MV-4-11 (cell line): ENCODE measurements around the gene EFCAB7.

Source experiments
- DNase-seq: peaks from one replicate; lab custom pipeline; 2025; lab: John Stamatoyannopoulos, UW

Gene EFCAB7

GRCh38 chr1:63522891-63523728 lies at the start of gene EFCAB7, which contains the start of gene ITGB3BP:
TSS of gene EFCAB7 (plus strand) at chr1:63523525. CDS start at chr1:63525573, 2,048 bp downstream.
TSS of gene ITGB3BP (minus strand) at chr1:63523225. CDS start at chr1:63523133, 92 bp downstream.
- DNase-seq, result peak; percentile 93

DNA sequence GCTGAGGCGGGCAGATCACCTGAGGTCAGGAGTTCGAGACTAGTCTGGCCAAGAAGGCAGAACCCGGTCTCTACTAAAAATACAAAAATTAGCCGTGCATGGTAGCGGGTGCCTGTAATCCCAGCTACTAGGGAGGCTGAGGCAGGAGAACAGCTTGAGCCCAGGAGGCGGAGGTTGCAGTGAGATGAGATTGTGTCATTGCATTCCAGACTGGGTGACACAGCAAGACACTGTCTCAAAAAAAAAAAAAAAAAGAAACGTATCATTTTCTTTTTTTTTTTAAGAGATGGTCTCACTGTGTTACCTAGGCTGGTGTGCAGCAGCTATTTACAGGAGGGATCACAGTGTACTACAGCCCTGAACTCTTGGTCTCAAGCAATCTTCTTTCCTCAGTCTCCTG lies 47.6 kb upstream of the EFCAB7 start:
- DNase-seq, result no peak

DNA sequence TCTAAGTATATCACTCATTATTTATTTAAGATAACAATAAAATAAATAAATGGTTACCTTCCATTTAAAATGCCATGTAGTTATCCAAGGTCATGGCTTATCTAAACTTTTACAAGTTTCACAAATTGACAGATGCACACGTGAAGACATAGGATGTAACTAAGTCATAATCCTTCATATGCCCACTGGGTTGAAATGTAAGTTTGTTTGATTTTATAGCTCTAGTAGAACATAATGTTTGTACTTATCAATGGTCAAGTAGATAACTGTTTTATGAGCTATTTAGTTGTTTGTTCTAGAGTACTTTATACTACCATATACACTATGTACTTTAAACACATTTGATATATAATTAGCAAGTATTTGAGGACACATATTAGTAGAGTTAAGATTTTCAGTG lies 43.3 kb upstream of the EFCAB7 start:
- DNase-seq, result no peak

DNA sequence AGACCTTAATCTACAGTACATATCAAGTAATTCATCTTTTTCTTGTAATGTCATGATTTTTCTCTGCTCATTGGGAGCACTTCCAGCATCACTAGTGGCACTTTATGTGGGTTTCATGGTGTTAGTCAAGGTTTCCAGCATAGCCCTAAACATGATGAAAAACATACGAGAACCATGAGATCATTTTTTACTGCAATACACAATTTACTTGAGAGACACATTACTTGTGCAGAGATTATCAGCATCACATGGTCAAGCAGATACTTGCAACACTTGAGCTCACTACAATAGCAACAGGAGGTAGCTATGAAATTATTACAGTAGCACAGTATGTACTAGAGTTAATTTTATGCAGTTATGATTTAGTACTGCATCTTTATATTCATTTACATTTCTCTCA lies 36.7 kb upstream of the EFCAB7 start:
- no peak for DNase-seq

GRCh38 chr1:63487336-63488065 lies 35.8 kb upstream of the EFCAB7 start:
- DNase-seq, result no peak

DNA sequence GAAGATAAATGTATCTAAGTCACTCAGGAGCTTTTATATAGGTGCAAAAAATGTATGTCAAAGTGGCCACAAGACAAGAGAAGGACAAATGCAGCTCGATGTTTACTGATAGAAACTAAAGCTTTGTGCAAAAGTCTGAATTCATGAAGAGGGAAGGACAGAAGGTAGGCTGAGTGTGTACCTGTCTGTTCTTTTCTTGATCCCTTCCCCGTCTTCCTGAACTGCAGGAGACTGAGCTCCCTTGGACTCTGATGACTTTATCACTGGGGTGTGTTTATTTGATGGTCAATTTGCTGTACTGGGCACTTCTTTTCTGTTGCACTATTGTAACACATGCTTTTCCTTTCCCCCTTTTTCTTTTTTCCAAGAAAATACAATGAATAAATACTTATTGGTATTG lies 25.7 kb upstream of the EFCAB7 start:
- DNase-seq, result no peak

GRCh38 chr1:63498106-63498505 lies 25.2 kb upstream of the EFCAB7 start:
- DNase-seq, result no peak

GRCh38 chr1:63501256-63501655 lies 22.1 kb upstream of the EFCAB7 start:
- no peak for DNase-seq

DNA sequence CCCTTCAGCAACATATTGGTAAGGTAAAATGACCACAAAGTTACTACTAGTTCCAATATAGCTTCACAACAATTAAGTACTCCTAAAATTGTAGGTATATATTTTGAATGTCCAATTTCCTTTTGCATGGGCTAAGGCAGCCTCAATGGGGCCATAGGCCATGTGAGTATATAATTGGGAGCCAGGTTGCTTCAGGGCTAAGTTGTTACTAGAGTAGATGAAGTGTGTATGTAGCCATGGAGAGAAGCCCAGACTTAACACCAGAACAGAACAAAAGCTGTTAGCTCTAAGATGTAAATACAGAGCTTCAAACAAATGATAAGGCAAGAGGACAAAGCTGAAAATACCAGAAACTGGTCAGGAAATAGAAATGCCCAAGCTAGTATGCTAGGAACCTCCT lies 16.5 kb upstream of the EFCAB7 start:
- DNase-seq, result no peak

DNA sequence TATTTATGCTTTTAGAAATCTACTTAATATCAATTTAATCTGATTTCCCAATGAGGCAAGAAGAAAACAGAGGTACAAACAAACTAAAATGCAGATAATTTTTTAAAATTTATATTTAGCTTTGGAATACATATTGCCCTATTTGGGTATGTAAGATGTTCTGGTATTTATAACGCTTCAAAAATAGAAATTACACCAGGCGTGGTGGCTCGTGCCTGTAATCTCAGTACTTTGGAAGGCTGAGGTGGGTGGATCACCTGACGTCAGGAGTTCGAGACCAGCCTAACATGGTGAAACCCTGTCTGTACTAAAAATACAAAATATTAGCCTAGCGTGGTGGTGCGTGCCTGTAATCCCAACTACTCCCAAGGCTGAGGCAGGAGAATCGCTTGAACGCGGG lies 13.6 kb upstream of the EFCAB7 start:
- DNase-seq, result no peak

- DNase-seq, result no peak
These were observed 10.7 kb upstream of the EFCAB7 start for GRCh38 chr1:63512584-63512983.

DNA sequence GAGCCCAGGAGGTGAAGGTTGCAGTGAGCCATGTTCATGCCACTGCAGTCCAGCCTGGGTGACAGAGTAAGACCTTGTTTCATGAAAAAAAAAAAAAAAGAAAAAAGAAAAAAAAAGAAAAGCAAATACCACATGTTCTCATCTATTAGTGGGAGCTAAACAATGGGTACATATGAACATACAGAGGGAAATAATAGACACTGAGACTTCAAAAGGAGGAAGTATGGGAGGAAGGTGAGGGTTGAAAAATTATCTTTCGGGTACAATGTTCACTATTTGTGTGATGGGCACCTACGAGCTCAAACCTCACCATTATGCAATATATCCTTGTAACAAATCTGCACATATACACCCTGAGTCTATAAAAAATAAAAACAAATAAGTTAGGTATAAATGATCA lies 6.7 kb upstream of the EFCAB7 start:
- no peak for DNase-seq

GRCh38 chr1:63523738-63524137 lies 413 bp downstream of the EFCAB7 start:
- no peak for DNase-seq

GRCh38 chr1:63524201-63524600 lies 876 bp downstream of the EFCAB7 start:
- no peak for DNase-seq

DNA sequence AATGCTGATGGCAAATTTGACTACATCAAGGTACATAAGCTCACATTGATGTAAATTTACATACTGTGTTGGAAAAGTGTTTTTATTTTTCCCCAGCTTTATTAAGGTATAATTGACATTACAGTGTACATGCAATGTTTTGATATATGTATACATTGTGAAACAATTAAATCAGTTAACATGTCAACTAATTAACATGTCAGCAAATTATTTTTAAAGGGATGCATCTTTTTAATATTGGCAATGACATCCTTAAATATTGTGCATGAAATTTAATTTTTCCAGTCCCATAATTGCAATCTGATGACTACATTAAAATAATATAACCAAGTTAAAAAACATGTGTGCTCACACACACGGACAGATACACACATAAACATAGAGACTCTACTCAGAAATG lies 9.4 kb downstream of the EFCAB7 start:
- DNase-seq, result no peak

- no peak for DNase-seq
These were observed 10.6 kb downstream of the EFCAB7 start for GRCh38 chr1:63533931-63534330.

- DNase-seq, result no peak
These were observed 11.1 kb downstream of the EFCAB7 start for GRCh38 chr1:63534406-63534805.

DNA sequence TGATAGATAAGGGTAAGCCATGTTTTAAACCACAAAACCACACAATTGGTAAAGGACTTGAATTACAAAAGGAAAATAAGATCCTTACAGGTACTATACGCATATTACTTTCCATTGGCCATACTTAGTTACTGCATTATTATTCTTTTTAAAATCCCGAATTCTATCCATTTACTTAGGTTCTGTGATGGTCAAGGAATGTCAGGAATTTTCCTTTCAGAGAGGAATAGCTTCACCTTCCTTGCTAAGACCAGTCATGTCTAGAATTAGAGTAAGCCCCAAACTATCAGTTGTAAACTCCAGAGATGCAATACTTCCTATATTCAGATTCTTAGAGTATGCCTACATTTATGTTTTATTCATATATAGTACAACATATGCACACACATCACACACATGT lies 13.7 kb downstream of the EFCAB7 start:
- no peak for DNase-seq

- DNase-seq, result peak; percentile 1
These were observed 14.6 kb downstream of the EFCAB7 start for GRCh38 chr1:63537940-63538339.

DNA sequence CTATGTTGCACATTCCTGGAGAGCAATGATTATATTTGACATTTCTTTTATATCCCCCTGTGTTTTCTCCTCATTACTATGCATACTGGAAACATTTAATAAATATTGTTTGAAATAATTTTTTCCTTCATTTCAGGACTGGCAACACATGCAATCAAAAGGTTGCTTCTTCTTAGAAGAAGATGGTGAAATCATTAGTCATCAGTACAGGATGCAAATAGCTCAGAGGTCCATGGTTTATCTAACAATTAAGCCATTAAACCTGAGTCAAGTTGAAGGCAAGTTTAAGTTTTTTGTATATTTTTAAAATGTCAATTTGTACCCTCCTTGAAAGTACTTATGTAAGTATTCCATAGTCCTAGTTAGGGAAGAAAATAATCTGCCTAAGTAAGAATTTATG lies 22.5 kb downstream of the EFCAB7 start:
- DNase-seq, result no peak

DNA sequence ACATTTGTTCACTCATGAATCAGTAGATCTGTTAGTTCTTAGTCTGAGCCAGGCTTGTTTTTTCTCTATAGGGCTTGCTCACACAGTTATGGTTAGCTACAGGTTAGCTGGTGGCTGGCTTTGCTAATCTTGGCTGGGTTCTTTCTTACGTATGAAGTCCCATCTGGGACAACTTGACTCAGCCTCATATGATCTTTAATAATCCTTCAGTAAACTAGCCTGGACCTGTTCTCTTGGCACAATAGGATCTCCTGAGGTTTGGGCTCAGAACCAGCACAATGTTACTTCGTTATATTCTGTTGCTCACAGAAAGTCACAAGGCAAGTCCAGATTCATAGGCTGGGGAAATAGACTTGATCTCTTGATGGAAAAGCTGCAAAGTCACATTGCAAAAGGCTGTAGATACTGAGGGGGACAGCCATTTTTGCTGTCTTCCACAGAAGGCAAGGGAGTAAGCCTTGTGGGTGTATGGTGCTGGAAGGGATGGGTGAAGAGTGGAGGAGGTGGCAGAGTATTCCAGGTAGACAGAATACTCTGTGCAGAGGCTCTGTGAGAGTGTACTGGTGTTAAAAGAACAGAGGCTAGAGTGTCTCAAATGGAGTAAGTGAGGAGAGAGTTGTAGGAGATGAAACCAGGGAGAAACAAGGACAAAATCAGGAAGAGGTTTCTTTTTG lies 24.4 kb downstream of the EFCAB7 start:
- no peak for DNase-seq

- DNase-seq, result no peak
These were observed 25.0 kb downstream of the EFCAB7 start for GRCh38 chr1:63548303-63548702.

GRCh38 chr1:63548877-63549276 lies 25.6 kb downstream of the EFCAB7 start:
- DNase-seq, result no peak
